ENCODE data around the gene MPST.
A peak's percentile ranks its signal among the peaks of the same experiment; 100 is the strongest.

MPST gene

DNA sequence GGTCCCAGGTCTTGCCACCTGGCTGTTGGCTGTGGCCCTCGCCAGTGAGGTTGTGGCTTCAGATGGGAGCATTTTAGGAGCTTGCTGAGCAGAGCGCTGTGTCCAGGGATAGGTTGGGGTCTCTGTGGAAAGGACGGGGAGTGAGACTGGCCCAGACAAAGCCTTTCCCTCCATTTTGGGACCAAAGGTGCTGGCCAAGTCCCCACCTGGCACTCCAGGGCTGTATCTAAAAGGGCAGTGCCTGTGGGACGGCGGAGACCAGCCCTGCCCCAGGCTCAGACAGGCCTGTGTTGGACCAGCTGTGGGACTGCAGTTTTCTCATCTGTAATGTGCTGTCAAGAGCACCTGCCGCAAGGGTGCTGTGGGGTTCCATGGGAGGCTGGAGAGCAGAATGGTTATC is 27.0 kb downstream of the MPST start:
- no peak for DNase-seq

- peak; percentile 98 to 100 for DNase-seq
Observed at GRCh38 chr22:37047006-37047405, 27.5 kb downstream of the MPST start.

DNA sequence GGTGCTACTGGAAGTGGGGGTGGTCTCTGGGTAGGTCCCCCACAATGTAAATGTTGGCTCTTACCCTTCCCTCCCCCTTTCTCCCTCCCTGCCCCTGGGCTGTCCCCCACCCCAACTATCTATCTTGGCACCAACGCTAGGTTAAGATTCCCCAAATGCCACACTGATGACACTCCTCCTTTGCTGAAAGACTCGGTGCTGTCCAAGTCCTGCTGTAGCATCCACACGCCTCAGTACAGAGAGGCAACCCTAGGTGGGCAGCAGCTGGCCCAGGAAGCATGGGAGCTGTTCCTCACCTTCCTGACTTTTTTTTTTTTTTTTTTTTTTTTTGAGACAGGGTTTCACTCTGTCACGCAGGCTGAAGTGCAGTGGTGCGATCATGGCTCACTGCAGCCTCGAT is 28.6 kb downstream of the MPST start:
- no peak for DNase-seq

GRCh38 chr22:37049224-37049623 is 29.7 kb downstream of the MPST start:
- no peak for DNase-seq

GRCh38 chr22:37050913-37051312 is 31.4 kb downstream of the MPST start:
- no peak for DNase-seq

GRCh38 chr22:37051391-37052385 is 32.1 kb downstream of the MPST start, which contains the start of gene KCTD17:
Gene KCTD17, plus strand, starts transcription at chr22:37051742. Its CDS starts 19 bp downstream, at chr22:37051761.
- peak; percentile 18 to 77 for DNase-seq

DNA sequence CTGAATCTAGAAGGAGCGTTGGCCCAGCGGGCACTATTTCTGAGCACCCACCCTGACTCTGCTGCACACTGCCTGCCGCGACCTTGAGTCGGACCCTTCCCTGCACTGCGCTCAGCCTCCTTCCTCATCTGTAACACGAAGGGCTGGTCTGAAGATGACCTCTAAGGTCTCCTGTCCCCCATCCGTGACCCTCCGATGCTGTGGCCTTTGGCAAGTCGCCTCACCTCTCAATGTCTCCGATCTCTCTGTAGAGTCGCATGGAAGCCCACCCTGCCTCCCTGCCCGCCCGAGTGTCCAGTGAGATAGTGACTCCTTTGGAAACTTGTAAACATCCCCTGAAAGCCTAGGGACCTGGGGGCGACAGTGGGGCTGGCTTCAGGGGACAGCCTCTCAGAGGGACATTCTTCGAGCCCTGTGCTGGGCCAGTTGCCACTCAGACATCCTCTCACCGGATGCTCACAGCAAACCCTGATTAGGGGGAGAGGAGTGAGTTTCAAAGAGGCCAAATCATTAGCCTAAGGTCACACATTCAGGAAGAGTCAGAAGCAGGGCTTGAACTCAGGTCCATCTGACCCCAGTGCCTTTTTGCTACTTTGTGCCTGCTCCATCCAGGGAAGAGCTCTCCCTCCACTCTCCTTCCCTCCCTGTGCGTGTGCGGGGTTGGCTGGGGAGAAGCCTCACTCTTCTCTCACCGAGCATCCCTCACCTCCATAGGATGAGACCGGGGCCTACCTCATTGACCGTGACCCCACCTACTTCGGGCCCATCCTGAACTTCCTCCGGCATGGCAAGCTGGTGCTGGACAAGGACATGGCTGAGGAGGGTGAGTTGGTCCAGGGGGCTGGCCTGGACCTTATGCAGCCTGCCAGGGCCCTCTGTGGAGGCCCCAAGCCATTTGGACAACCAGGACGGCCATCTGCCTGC is 33.1 kb downstream of the MPST start:
- DNase-seq = no peak

GRCh38 chr22:37053310-37054055 is 33.9 kb downstream of the MPST start:
- peak in 1 of 2 experiments; percentile 58 for DNase-seq

GRCh38 chr22:37054056-37054395 is 34.5 kb downstream of the MPST start:
- DNase-seq = peak in 1 of 2 experiments; percentile 91

- DNase-seq = peak in 1 of 2 experiments; percentile 71
Observed at GRCh38 chr22:37054600-37055365, 35.2 kb downstream of the MPST start.

- no peak for DNase-seq
Observed at GRCh38 chr22:37056246-37056645, 36.7 kb downstream of the MPST start.

DNA sequence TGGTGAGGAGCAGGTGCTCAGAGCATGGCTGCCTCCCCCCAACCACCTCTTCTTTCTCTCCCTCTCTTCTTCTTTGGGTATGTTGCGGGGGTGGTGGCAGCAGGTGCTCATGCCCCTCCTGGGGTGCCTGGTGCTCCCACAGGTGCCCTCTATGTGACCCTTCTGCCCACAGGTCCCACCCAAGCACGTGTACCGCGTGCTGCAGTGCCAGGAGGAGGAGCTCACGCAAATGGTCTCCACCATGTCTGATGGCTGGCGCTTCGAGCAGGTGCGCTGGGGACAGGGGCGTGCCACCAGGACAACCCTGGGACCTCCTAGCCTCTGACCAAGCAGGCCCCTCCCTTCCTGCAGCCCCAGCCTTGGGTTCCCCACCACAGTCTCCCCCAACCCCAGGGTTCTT is 37.7 kb downstream of the MPST start:
- no peak for DNase-seq

DNA sequence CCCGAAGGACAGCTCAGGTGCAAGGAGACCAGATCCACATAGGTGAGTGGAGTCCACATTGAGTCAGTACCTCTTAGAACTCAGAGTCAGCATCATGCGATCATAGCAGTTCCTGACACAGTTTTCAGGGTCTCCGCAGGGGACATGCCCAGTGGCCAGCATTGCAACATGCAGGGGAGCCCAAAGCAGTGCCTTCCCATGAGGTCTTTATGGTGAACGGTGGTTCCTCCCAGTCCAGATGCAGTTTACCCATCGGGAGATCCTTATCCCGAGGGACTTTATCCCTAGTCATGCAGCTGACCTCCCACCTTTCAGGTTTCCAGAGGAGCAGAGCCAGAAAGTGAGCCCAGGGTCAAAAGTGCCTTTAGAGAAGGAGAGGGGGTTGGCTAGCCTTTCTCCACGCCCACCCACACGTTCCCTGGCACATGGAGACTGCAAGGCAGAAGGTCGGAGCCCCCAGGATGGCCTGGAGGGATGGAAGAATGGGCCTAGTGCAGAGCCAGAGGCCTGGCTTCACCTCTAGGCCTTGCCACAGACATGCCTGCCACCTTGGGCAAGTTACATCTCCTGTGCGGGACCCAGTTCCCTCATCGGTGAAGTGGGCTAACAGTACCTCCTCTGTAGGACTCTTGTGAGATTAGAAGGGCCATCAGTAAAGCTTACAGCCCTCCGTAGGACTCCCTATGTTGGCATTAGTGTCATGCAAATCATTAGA is 38.4 kb downstream of the MPST start:
- DNase-seq = no peak

DNA sequence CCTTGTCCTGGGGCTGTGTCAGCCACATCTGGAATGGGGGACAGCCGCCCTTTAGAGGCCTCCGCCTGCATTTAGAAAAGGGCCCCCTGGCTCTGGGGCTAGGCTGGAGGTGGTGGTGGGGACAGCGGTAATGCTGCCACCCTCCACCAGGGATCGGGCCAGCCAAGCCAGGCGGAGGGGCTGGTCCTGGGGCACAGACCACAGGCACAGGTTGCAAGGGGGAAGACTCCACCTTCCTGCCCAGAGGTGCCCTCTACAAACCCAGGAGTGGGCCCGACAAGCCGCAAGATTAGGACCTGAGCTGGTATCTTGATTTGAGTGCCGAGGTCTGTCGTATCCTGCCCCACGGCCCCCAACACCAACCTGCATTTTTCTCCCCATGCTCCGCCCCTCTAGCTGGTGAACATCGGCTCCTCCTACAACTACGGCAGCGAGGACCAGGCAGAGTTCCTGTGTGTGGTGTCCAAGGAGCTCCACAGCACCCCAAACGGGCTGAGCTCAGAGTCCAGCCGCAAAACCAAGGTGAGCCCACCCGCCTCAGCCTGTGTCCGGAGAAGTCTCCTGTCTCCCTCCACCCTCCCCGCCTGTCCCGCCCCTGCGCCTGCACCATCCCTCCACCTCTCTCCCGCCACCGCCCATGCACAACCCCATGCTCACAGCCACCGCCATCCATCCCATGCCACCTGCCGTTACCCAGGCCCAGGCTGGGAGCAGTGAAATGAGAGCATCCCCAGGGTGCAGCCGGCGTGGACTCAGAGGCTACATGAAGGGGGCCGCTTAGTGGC is 39.6 kb downstream of the MPST start:
- peak in 1 of 2 experiments; percentile 60 for DNase-seq

DNA sequence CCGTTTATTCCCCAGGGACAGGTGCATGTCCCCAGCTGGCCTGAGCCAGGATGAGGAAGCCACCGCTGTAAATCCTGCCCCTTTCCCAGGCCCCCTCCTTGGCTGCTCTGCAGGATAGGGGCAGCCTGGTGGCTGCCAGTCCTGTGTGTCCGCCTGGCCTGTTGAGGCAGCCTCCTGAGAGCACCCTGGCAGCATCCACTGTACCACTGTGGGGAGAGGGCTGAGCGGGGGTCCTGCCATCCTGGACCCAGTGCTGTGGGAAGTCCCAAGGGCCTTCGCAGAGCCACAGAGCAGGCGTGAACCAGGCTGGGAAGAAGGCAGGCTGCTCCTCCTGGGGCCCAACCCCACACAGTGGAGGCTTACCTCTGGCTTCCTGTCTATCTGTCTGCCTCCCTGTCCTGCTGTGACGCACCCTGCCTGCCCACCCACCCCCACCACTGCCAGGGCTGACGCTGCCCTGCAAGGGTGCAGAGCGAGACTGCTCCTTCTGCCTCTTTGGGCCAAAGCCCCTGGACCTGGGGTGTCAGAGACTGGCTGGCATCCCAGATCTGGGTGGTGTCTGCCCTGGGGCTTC is 40.4 kb downstream of the MPST start:
- peak in 1 of 2 experiments; percentile 80 for DNase-seq

DNA sequence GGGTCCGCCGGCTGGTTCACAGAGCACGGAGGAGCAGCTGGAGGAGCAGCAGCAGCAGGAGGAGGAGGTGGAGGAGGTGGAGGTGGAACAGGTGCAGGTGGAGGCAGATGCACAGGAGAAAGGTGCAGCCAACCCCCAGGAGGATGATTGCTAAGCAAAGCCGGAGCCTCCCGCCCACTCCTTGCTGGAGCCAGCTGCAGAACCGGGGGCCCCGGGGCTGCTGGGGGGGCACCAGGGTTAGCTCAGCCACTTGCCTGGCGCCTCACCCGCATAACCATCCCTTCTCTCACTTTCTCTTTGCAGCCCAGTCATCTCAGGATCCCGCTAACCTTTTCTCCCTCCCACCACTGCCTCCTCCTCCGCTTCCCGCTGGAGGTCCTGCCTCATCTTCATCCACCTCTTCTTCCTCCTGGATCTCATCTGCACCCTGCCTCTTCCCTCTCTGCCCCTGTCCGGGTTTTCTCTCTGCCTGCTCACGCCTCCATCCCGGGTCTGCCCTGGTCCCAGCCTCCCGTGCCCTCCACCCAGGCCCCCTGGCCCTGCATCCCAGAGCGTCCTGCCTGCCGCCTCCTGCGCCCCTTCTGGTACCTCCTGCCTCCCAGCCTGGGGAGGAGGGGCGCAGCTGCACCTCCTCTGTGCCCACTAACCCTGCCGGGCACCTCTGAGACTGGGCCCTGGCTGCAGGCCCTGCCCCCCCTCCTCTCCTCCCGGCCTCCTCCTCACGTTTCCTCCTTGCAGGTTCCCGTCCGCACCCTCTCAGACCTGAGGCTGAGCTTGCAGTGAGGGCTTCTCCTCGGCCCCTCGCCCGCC is 41.5 kb downstream of the MPST start:
- no peak for DNase-seq

- no peak for DNase-seq
Observed at GRCh38 chr22:37061611-37062375, 42.3 kb downstream of the MPST start.

DNA sequence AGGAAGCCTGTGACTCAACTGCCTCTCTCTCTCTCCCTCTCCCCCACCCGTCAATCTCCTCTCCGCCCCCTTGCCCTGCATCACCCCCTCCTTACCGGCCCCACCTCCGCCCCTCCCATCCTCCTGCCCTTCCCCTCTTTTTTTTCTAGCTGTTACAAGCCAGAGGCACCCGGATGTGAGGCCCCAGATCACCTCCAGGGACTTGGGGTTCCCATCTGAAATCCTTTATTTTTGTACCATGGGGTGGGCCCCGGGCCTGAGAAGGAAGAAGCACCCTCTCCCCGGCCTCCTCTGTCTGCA is 42.8 kb downstream of the MPST start:
- no peak for DNase-seq

All from NCI-H524 (cell line).